Ovary (tissue), 9 donors: ENCODE data around the gene GJB6. TPM values are rescaled to one million over a fixed set of nuclear protein-coding genes. Genes with fewer than 3 reads are reported as not detected.

ENCODE experiments used
- DNase-seq, 5 donors: peaks; one replicate each; pipeline ENCODE4 v3.0.0-alpha.2; 2019 to 2020
- H3K27ac ChIP-seq, 2 donors: fragments of 200-600 bp; one replicate each; pipeline versions ENCODE4 v1.5.1 to v1.8.0; 2019 to 2022
- H3K27me3 ChIP-seq: fragments of 200-600 bp; one replicate; pipeline ENCODE4 v1.8.0; 2022
- H3K36me3 ChIP-seq: fragments of 200-600 bp; sonication (generic); one replicate; pipeline ENCODE4 v1.5.1; 2019
- H3K4me1 ChIP-seq: one replicate; pipeline ENCODE4 v1.8.1; 2013; ENCODE audit warnings: mild to moderate bottlenecking, moderate library complexity; ENCODE audit not compliant: insufficient read depth
- H3K4me3 ChIP-seq: fragments of 200-600 bp; sonication (generic); one replicate; pipeline ENCODE4 v1.5.1; 2017
- H3K9me3 ChIP-seq, 2 donors: fragments of 200-600 bp in 1 of 2; sonication (generic) in 1 of 2; one replicate each; pipeline versions ENCODE4 v1.5.1 to v1.8.1; 2013 to 2019; ENCODE audit warnings: mild to moderate bottlenecking in 1 of 2, moderate library complexity in 1 of 2
- CTCF ChIP-seq, 3 donors: fragments of 450-650 bp in 2 of 3; fragments of 200-600 bp in 1 of 3; IDR thresholded peaks; one replicate each; pipeline versions ENCODE4 v1.5.1 to v1.8.0; 2016 to 2022; ENCODE audit warnings: antibody characterized with exemption in 3 of 3, mild to moderate bottlenecking in 1 of 3
- EP300 ChIP-seq: sonication (generic); formaldehyde crosslinking; IDR thresholded peaks from one replicate; pipeline ENCODE4 v1.6.1; 2017; ENCODE audit warnings: antibody characterized with exemption
- POLR2A ChIP-seq: fragments of 450-650 bp; IDR thresholded peaks from one replicate; pipeline ENCODE4 v1.6.1; 2017; ENCODE audit warnings: antibody characterized with exemption, mild to moderate bottlenecking, moderate library complexity
- WGBS, 3 donors: extraction: QIAGEN DNeasy Blood & Tissue Kit in 1 of 3; methylation state at CpG; one replicate each; pipeline versions ENCODE4 v1.1.5 to v1.1.7; 2013 to 2017; 5-methylcytosine and 5-hydroxymethylcytosine counted together
- intact Hi-C, 4 donors: fragments of 100-400 bp; cut with DNase I; formaldehyde crosslinking; loops; one replicate each; pipeline versions ENCODE4 v1.11.0 to v1.15.1; 2022 to 2023
- polyA plus RNA-seq, 2 donors: library from polyadenylated mRNA; stranded (reverse); fragments of 200-250 nt in 1 of 2; fragments of 350-450 nt in 1 of 2; fragmentation: Illumina TruSeq in 1 of 2; extraction: RNeasy Lipid Tissue Mini Kit (QIAGEN cat#74804) in 1 of 2; gene quantifications; one replicate each; pipeline ENCODE4 v1.2.3, GENCODE V29; 2013 to 2014
- total RNA-seq, 7 donors: library from RNA; depleted of rRNA in 2 of 7; stranded (reverse); fragments of >200 nt in 2 of 7; fragmentation: NEBNext Ultra II Directional in 3 of 7; extraction: Animal tissue kit (Norgen Biotek cat#: 25700) in 3 of 7; gene quantifications; one replicate each; pipeline versions ENCODE4 v1.1.0 to v1.2.4, GENCODE V29; 2016 to 2023
- donor health status: DM: no; HTN: no; CAD: no; lungs with moderate emphysema.
- donor health status: DM: no; HTN: no; CAD: no.
- donor health status: Bipolar disorder and iron deficiency.
- donor health status: DM: yes; HTN: yes; CAD: no.
- donor health status: DM: no; HTN: no; CAD: no.
- donor health status: DM: yes; HTN: yes; CAD: no.

GJB6 gene
- total and polyA plus RNA-seq, 9 donors = not detected

- Histone ChIP-seq H3K9me3 (no peaks in the 10 kb centered on the region), H3K4me3 (no peak overlapping the region), H3K4me1 (peaks cover 4% of the 10 kb centered on the region), H3K36me3 (no peaks in the 10 kb centered on the region), H3K27me3 (peaks cover 2% of the 10 kb centered on the region), H3K27ac (no peak overlapping the region)
- no peak for DNase-seq
- intact Hi-C loops = no loop called here
- WGBS, 3 donors = 82 to 86% (median 84%) methylated on average over 16 of the region's 16 CpGs
- no peak for TF ChIP-seq EP300
- TF ChIP-seq POLR2A = no peak
- no peak for TF ChIP-seq CTCF (IDR thresholded peaks at IDR 0.05)
Measured at GRCh38 chr13:20190481-20191310, 41.4 kb downstream of the GJB6 start.

- Histone ChIP-seq H3K4me3 (no peak overlapping the region), H3K4me1 (peaks cover 4% of the 10 kb centered on the region), H3K9me3 (no peaks in the 10 kb centered on the region), H3K27ac (no peak overlapping the region), H3K27me3 (peaks cover 2% of the 10 kb centered on the region), H3K36me3 (no peaks in the 10 kb centered on the region)
- TF ChIP-seq CTCF (IDR thresholded peaks at IDR 0.05) = no peak
- no peak for TF ChIP-seq EP300
- TF ChIP-seq POLR2A = no peak
- WGBS, 3 donors = 64 to 76% (median 72%) methylated on average over 5 of the region's 5 CpGs
- no peak for DNase-seq
- intact Hi-C loops = no loop called here
Measured at GRCh38 chr13:20190076-20190475, 42.0 kb downstream of the GJB6 start.

GRCh38 chr13:20188667-20189553, 43.2 kb downstream of the GJB6 start:
- H3K27ac ChIP-seq = no peak overlapping the region
- H3K27me3 ChIP-seq = no peaks in the 10 kb centered on the region
- no peaks in the 10 kb centered on the region for H3K36me3 ChIP-seq
- TF ChIP-seq EP300 = no peak
- TF ChIP-seq CTCF (IDR thresholded peaks at IDR 0.05) = no peak
- no peak for TF ChIP-seq POLR2A
- WGBS, 3 donors = 85 to 89% (median 87%) methylated on average over 28 of the region's 28 CpGs
- peaks cover 4% of the 10 kb centered on the region for H3K4me1 ChIP-seq
- no peak for DNase-seq
- no peak overlapping the region for H3K4me3 ChIP-seq
- intact Hi-C loops = loop anchor here in 1 of 4 donors (10.0 kb wide), 1 partner anchor 736 kb away; no protein-coding TSS in a partner anchor
- H3K9me3 ChIP-seq = no peaks in the 10 kb centered on the region

- no peak for TF ChIP-seq CTCF (IDR thresholded peaks at IDR 0.05)
- no peak for TF ChIP-seq POLR2A
- Histone ChIP-seq H3K4me3 (no peak overlapping the region), H3K27ac (no peak overlapping the region), H3K27me3 (no peaks in the 10 kb centered on the region), H3K4me1 (no peaks in the 10 kb centered on the region), H3K36me3 (no peaks in the 10 kb centered on the region), H3K9me3 (no peaks in the 10 kb centered on the region)
- WGBS, 3 donors = 60 to 64% (median 64%) methylated on average over 6 of the region's 6 CpGs
- intact Hi-C loops = loop anchor here in 1 of 4 donors (10.0 kb wide), 1 partner anchor 738 kb away; no protein-coding TSS in a partner anchor
- no peak for DNase-seq
Measured at GRCh38 chr13:20186771-20187170, 45.3 kb downstream of the GJB6 start.
